ENCODE measurements around the gene CYP2W1.

CYP2W1 gene

GRCh38 chr7:1015196-1016121, 32.5 kb downstream of the CYP2W1 start:
- no peak for DNase-seq (ENCODE audit: low read depth in 2 of 2)

- DNase-seq (ENCODE audit: low read depth in 2 of 2): no peak
Measured at GRCh38 chr7:1016577-1017531, 33.9 kb downstream of the CYP2W1 start.

GRCh38 chr7:1017586-1018333, 34.8 kb downstream of the CYP2W1 start:
- no peak for DNase-seq (ENCODE audit: low read depth in 2 of 2)

- DNase-seq (ENCODE audit: low read depth in 2 of 2): no peak
Measured at GRCh38 chr7:1018334-1018695, 35.3 kb downstream of the CYP2W1 start.

- DNase-seq (ENCODE audit: low read depth in 2 of 2): no peak
Measured at GRCh38 chr7:1019255-1019785, 36.3 kb downstream of the CYP2W1 start.

GRCh38 chr7:1019789-1020610, 37.0 kb downstream of the CYP2W1 start:
- no peak for DNase-seq (ENCODE audit: low read depth in 2 of 2)

- DNase-seq (ENCODE audit: low read depth in 2 of 2): no peak
Measured at GRCh38 chr7:1020849-1021251, 37.9 kb downstream of the CYP2W1 start.

GRCh38 chr7:1021366-1021765, 38.4 kb downstream of the CYP2W1 start:
- DNase-seq (ENCODE audit: low read depth in 2 of 2): no peak

- no peak for DNase-seq (ENCODE audit: low read depth in 2 of 2)
Measured at GRCh38 chr7:1021931-1022330, 39.0 kb downstream of the CYP2W1 start.

GRCh38 chr7:1022356-1022755, 39.4 kb downstream of the CYP2W1 start:
- no peak for DNase-seq (ENCODE audit: low read depth in 2 of 2)

GRCh38 chr7:1022801-1023465, 40.0 kb downstream of the CYP2W1 start:
- no peak for DNase-seq (ENCODE audit: low read depth in 2 of 2)

- no peak for DNase-seq (ENCODE audit: low read depth in 2 of 2)
Measured at GRCh38 chr7:1024331-1024841, 41.4 kb downstream of the CYP2W1 start.

- DNase-seq (ENCODE audit: low read depth in 2 of 2): no peak
Measured at GRCh38 chr7:1024876-1025742, 42.1 kb downstream of the CYP2W1 start.

GRCh38 chr7:1025743-1026581, 43.0 kb downstream of the CYP2W1 start:
- DNase-seq (ENCODE audit: low read depth in 2 of 2): no peak

- DNase-seq (ENCODE audit: low read depth in 2 of 2): no peak
Measured at GRCh38 chr7:1026721-1027161, 43.8 kb downstream of the CYP2W1 start.

GRCh38 chr7:1027242-1028043, 44.5 kb downstream of the CYP2W1 start:
- DNase-seq (ENCODE audit: low read depth in 2 of 2): no peak
